PFSK-1 (cell line): ENCODE data around the gene NCK2.

Experiments
- FOXP2 ChIP-seq: optimal IDR thresholded peaks from 2 replicates; pipeline ENCODE3; 2011; ENCODE audit warnings: borderline replicate concordance, control low read depth, inconsistent platforms; ENCODE audit not compliant: insufficient read depth; ENCODE audit errors: extremely low read length, extremely low read depth
- POLR2AphosphoS5 ChIP-seq: IDR thresholded peaks from 2 replicates; pipeline ENCODE4 v1.6.1; 2012; ENCODE audit warnings: low read depth, mild to moderate bottlenecking, control low read depth, low read length, moderate library complexity
- SIN3A ChIP-seq: IDR thresholded peaks from 2 replicates; pipeline ENCODE4 v1.6.1; 2012; ENCODE audit warnings: mild to moderate bottlenecking, low read length, moderate library complexity, borderline replicate concordance; ENCODE audit not compliant: insufficient read depth
- TAF1 ChIP-seq: IDR thresholded peaks from 2 replicates; pipeline ENCODE4 v1.6.1; 2012; ENCODE audit warnings: low read length, control low read depth, borderline replicate concordance; ENCODE audit not compliant: insufficient read depth
- TF ChIP-seq, protein P1 (sequence below), 2 experiments: IDR thresholded peaks; 2 replicates each; pipeline versions ENCODE4 v1.6.1 to v1.8.0; 2011 to 2012; ENCODE audit warnings: low read depth in 2 of 2, low read length in 2 of 2, control low read depth in 1 of 2, inconsistent platforms in 1 of 2, mild to moderate bottlenecking in 1 of 2, moderate library complexity in 1 of 2; ENCODE audit not compliant: insufficient read depth in 1 of 2

NCK2 gene

DNA sequence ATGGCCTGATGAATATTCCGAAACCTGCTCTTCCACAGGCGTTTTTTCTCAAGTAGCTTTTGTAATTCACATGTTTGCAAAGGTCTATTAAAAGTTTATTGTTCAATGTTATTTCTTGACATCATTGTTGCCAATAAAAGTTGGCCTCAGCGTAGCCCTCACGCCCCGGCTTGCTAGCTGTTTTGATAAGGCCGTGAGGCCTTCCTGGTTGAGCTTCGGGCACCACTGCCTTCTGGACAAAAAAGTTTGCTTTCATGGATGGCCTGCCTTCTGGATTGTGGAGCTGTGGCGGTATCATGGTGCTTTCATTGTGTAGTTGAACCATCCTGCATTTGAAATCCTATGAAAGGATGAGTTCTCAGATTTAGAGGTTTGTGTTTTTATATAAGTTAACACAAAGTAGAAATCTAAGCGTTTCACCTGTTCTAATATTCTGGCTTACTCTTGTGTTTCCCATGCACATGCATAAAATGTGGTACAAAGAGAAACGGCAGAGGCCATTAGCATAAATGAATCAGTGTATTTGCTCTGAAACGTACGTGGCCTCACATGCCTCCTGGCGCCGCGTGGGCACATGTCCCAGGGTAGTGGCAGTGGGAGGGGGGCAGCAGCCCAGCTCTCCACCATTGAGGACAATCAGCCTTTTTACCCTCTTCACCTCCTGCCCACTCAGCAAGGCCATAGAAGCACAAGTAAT, 134.5 kb downstream of the NCK2 start:
- no peak for TF ChIP-seq FOXP2
- no peak for TF ChIP-seq SIN3A
- no peak for TF ChIP-seq POLR2AphosphoS5
- no peak for TF ChIP-seq TAF1
- TF ChIP-seq, protein P1, sequence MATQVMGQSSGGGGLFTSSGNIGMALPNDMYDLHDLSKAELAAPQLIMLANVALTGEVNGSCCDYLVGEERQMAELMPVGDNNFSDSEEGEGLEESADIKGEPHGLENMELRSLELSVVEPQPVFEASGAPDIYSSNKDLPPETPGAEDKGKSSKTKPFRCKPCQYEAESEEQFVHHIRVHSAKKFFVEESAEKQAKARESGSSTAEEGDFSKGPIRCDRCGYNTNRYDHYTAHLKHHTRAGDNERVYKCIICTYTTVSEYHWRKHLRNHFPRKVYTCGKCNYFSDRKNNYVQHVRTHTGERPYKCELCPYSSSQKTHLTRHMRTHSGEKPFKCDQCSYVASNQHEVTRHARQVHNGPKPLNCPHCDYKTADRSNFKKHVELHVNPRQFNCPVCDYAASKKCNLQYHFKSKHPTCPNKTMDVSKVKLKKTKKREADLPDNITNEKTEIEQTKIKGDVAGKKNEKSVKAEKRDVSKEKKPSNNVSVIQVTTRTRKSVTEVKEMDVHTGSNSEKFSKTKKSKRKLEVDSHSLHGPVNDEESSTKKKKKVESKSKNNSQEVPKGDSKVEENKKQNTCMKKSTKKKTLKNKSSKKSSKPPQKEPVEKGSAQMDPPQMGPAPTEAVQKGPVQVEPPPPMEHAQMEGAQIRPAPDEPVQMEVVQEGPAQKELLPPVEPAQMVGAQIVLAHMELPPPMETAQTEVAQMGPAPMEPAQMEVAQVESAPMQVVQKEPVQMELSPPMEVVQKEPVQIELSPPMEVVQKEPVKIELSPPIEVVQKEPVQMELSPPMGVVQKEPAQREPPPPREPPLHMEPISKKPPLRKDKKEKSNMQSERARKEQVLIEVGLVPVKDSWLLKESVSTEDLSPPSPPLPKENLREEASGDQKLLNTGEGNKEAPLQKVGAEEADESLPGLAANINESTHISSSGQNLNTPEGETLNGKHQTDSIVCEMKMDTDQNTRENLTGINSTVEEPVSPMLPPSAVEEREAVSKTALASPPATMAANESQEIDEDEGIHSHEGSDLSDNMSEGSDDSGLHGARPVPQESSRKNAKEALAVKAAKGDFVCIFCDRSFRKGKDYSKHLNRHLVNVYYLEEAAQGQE (IDR thresholded peaks at IDR 0.05; ENCODE audit: insufficient read depth in 1 of 2, low read depth in 2 of 2, low read length in 2 of 2), result no peak

GRCh38 chr2:105879803-105880300, 135.1 kb downstream of the NCK2 start:
- TF ChIP-seq SIN3A, result no peak
- no peak for TF ChIP-seq FOXP2
- TF ChIP-seq, protein P1 (IDR thresholded peaks at IDR 0.05; ENCODE audit: insufficient read depth in 1 of 2, low read depth in 2 of 2, low read length in 2 of 2), result no peak
- TF ChIP-seq TAF1, result no peak
- TF ChIP-seq POLR2AphosphoS5, result no peak

DNA sequence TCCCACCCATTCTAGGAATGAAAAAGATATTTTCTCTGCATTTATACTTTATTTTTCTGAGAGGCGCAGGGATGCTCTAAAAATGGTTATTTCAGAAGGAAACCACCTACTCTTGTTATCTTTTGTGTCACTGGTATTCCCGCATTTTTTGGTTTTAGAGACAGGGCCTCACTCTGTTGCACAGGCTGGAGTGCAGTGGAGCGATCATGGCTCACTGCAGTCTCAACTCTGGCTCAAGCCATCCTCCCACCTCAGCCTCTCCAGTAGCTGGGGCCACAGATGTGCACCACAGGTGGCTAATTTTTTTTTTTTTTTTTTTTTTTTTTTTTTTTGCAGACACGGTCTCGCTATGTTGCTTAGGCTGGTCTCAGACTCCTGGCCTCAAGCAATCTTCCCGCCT, 135.9 kb downstream of the NCK2 start:
- TF ChIP-seq FOXP2, result no peak
- TF ChIP-seq, protein P1 (IDR thresholded peaks at IDR 0.05; ENCODE audit: insufficient read depth in 1 of 2, low read depth in 2 of 2, low read length in 2 of 2), result no peak
- no peak for TF ChIP-seq TAF1
- TF ChIP-seq SIN3A, result no peak
- no peak for TF ChIP-seq POLR2AphosphoS5

DNA sequence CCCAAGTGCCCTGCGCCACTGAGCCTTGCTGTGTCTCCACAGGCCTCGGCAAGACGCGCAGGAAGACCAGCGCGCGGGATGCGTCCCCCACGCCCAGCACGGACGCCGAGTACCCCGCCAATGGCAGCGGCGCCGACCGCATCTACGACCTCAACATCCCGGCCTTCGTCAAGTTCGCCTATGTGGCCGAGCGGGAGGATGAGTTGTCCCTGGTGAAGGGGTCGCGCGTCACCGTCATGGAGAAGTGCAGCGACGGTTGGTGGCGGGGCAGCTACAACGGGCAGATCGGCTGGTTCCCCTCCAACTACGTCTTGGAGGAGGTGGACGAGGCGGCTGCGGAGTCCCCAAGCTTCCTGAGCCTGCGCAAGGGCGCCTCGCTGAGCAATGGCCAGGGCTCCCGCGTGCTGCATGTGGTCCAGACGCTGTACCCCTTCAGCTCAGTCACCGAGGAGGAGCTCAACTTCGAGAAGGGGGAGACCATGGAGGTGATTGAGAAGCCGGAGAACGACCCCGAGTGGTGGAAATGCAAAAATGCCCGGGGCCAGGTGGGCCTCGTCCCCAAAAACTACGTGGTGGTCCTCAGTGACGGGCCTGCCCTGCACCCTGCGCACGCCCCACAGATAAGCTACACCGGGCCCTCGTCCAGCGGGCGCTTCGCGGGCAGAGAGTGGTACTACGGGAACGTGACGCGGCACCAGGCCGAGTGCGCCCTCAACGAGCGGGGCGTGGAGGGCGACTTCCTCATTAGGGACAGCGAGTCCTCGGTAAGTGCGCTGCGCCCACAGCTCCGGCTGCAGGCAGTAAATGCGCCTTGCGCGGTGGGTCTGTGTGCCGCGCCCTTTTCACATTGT, 136.8 kb downstream of the NCK2 start:
- no peak for TF ChIP-seq FOXP2
- TF ChIP-seq SIN3A, result no peak
- no peak for TF ChIP-seq TAF1
- TF ChIP-seq POLR2AphosphoS5, result no peak
- TF ChIP-seq, protein P1 (IDR thresholded peaks at IDR 0.05; ENCODE audit: insufficient read depth in 1 of 2, low read depth in 2 of 2, low read length in 2 of 2), result no peak
